ENCODE measurements around the gene SLC1A5.

- TF ChIP-seq CTCF (IDR thresholded peaks at IDR 0.05; ENCODE audit: insufficient read depth, low read depth, low read length): no peak
- no peak for TF ChIP-seq EZH2 (IDR thresholded peaks at IDR 0.05; ENCODE audit: insufficient read depth, low read length)
Observed at GRCh38 chr19:46731007-46731501, 57.3 kb downstream of the SLC1A5 start.
